Measurements from ENCODE around the gene PIGQ.
"Not testable (repeated sequence)": the region's sequence is repeated elsewhere in the genome, so short reads cannot be mapped to it uniquely, and the experiment has no call there.

Gene PIGQ

DNA sequence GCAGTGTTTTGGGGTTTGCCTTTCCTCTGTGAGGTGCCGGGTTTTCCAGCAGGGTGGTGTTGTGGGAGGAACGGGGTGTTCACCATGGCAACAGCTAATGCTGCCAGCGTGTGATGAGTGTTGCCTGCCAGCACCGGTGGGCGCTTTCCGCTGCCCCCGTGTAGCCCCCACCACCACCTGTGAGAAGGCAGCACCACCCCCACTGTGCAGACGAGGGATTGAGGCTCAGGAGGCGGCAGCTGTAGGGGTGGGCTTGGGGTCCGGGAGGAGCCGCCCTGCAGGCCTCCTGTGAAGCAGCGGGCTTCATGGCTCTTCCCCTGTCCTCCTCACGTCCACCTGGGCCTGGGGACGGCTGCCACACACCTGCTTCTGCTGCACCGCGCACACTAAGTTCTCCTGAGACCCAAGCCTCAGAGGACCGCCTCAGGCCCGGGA, 25.3 kb downstream of the PIGQ start:
- TF ChIP-seq, protein P1, sequence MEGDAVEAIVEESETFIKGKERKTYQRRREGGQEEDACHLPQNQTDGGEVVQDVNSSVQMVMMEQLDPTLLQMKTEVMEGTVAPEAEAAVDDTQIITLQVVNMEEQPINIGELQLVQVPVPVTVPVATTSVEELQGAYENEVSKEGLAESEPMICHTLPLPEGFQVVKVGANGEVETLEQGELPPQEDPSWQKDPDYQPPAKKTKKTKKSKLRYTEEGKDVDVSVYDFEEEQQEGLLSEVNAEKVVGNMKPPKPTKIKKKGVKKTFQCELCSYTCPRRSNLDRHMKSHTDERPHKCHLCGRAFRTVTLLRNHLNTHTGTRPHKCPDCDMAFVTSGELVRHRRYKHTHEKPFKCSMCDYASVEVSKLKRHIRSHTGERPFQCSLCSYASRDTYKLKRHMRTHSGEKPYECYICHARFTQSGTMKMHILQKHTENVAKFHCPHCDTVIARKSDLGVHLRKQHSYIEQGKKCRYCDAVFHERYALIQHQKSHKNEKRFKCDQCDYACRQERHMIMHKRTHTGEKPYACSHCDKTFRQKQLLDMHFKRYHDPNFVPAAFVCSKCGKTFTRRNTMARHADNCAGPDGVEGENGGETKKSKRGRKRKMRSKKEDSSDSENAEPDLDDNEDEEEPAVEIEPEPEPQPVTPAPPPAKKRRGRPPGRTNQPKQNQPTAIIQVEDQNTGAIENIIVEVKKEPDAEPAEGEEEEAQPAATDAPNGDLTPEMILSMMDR (IDR thresholded peaks at IDR 0.05; ENCODE audit: insufficient read depth, low read length, poor library complexity, severe bottlenecking): no peak
- no peak for TF ChIP-seq EZH2phosphoT487 (conservative IDR thresholded peaks at IDR 0.05; ENCODE audit: low read length)
- H2AFZ ChIP-seq (ENCODE audit: low read depth, low read length, severe bottlenecking): no peak overlapping the region
- no peak overlapping the region for H3K9ac ChIP-seq (ENCODE audit: low read length)
- no peaks in the 10 kb centered on the region for H3F3A ChIP-seq (ENCODE audit: insufficient read depth)
- no peaks in the 10 kb centered on the region for H3K36me3 ChIP-seq (ENCODE audit: low read length)
- H3K27me3 ChIP-seq (ENCODE audit: low read length): no peaks in the 10 kb centered on the region
- no peaks in the 10 kb centered on the region for H3K9me3 ChIP-seq (ENCODE audit: insufficient read depth, low read length)
- H3K27ac ChIP-seq (ENCODE audit: low read depth, low read length): no peak overlapping the region
- H3K4me3 ChIP-seq (ENCODE audit: insufficient read depth, low read length, poor library complexity, severe bottlenecking): no peak overlapping the region
- no peaks in the 10 kb centered on the region for H4K20me1 ChIP-seq (ENCODE audit: low read depth, low read length)
- peaks cover 13% of the 10 kb centered on the region; the same call in 1 of the 2 replicates for H3K79me2 ChIP-seq (ENCODE audit: insufficient read depth, low read length)
- H3K4me2 ChIP-seq (ENCODE audit: low read depth, low read length, poor library complexity, severe bottlenecking): no peak overlapping the region
- H3K9me2 ChIP-seq (replicated peaks; ENCODE audit: insufficient read depth, low read length): no peaks in the 10 kb centered on the region

GRCh38 chr16:595942-596735, 26.4 kb downstream of the PIGQ start:
- no peaks in the 10 kb centered on the region for H3K27me3 ChIP-seq (ENCODE audit: low read length)
- no peak overlapping the region for H3K4me2 ChIP-seq (ENCODE audit: low read depth, low read length, poor library complexity, severe bottlenecking)
- H3K27ac ChIP-seq (ENCODE audit: low read depth, low read length): no peak overlapping the region

GRCh38 chr16:596736-597060, 26.9 kb downstream of the PIGQ start:
- Histone ChIP-seq H3K36me3 (ENCODE audit: low read length) (no peaks in the 10 kb centered on the region), H3F3A (ENCODE audit: insufficient read depth) (no peaks in the 10 kb centered on the region), H3K27me3 (ENCODE audit: low read length) (no peaks in the 10 kb centered on the region), H3K9me3 (ENCODE audit: insufficient read depth, low read length) (no peaks in the 10 kb centered on the region), H3K27ac (ENCODE audit: low read depth, low read length) (no peak overlapping the region), H3K4me3 (ENCODE audit: insufficient read depth, low read length, poor library complexity, severe bottlenecking) (no peak overlapping the region), H3K9ac (ENCODE audit: low read length) (no peak overlapping the region), H3K4me2 (ENCODE audit: low read depth, low read length, poor library complexity, severe bottlenecking) (no peak overlapping the region), H3K9me2 (replicated peaks; ENCODE audit: insufficient read depth, low read length) (no peaks in the 10 kb centered on the region), H2AFZ (ENCODE audit: low read depth, low read length, severe bottlenecking) (no peak overlapping the region), H4K20me1 (ENCODE audit: low read depth, low read length) (no peaks in the 10 kb centered on the region), H3K79me2 (ENCODE audit: insufficient read depth, low read length) (peaks cover 7% of the 10 kb centered on the region; the same call in 1 of the 2 replicates)
- TF ChIP-seq EZH2phosphoT487 (conservative IDR thresholded peaks at IDR 0.05; ENCODE audit: low read length): no peak
- TF ChIP-seq, protein P1 (IDR thresholded peaks at IDR 0.05; ENCODE audit: insufficient read depth, low read length, poor library complexity, severe bottlenecking): no peak

More at GRCh38 chr16:595942-596735, 26.4 kb downstream of the PIGQ start:
- Histone ChIP-seq H3K9ac (ENCODE audit: low read length) (no peak overlapping the region), H2AFZ (ENCODE audit: low read depth, low read length, severe bottlenecking) (no peak overlapping the region), H3K9me2 (replicated peaks; ENCODE audit: insufficient read depth, low read length) (no peaks in the 10 kb centered on the region), H3K36me3 (ENCODE audit: low read length) (no peaks in the 10 kb centered on the region), H4K20me1 (ENCODE audit: low read depth, low read length) (no peaks in the 10 kb centered on the region), H3K4me3 (ENCODE audit: insufficient read depth, low read length, poor library complexity, severe bottlenecking) (no peak overlapping the region), H3K9me3 (ENCODE audit: insufficient read depth, low read length) (no peaks in the 10 kb centered on the region), H3K79me2 (ENCODE audit: insufficient read depth, low read length) (peaks cover 7% of the 10 kb centered on the region; the same call in 1 of the 2 replicates), H3F3A (ENCODE audit: insufficient read depth) (no peaks in the 10 kb centered on the region)
- TF ChIP-seq, protein P1 (IDR thresholded peaks at IDR 0.05; ENCODE audit: insufficient read depth, low read length, poor library complexity, severe bottlenecking): no peak
- no peak for TF ChIP-seq EZH2phosphoT487 (conservative IDR thresholded peaks at IDR 0.05; ENCODE audit: low read length)

GRCh38 chr16:597655-598054, 27.9 kb downstream of the PIGQ start:
- H3K36me3 ChIP-seq (ENCODE audit: low read length); H3K79me2 ChIP-seq (ENCODE audit: insufficient read depth, low read length); H4K20me1 ChIP-seq (ENCODE audit: low read depth, low read length): not testable (repeated sequence)

More at GRCh38 chr16:597655-598054, 27.9 kb downstream of the PIGQ start:
- not testable (repeated sequence) for H3K4me2 ChIP-seq (ENCODE audit: low read depth, low read length, poor library complexity, severe bottlenecking); H3K27me3 ChIP-seq (ENCODE audit: low read length); H3K9me3 ChIP-seq (ENCODE audit: insufficient read depth, low read length); H3K4me3 ChIP-seq (ENCODE audit: insufficient read depth, low read length, poor library complexity, severe bottlenecking); H3K9me2 ChIP-seq (replicated peaks; ENCODE audit: insufficient read depth, low read length); H3K9ac ChIP-seq (ENCODE audit: low read length); H3K27ac ChIP-seq (ENCODE audit: low read depth, low read length); H2AFZ ChIP-seq (ENCODE audit: low read depth, low read length, severe bottlenecking); H3F3A ChIP-seq (ENCODE audit: insufficient read depth)
